Suprapubic skin (tissue), 4 donors: ENCODE measurements around the gene DNMBP. TPM values are rescaled to one million over a fixed set of nuclear protein-coding genes. Genes with fewer than 3 reads are reported as not detected.

ENCODE experiments used
- DNase-seq, 2 donors: peaks; one replicate each; pipeline ENCODE4 v3.0.0-alpha.2; 2019; ENCODE audit warnings: low spot score in 2 of 2
- H3K27ac ChIP-seq: fragments of 200-600 bp; sonication (generic); one replicate; pipeline ENCODE4 v1.5.1; 2019
- H3K27me3 ChIP-seq: fragments of 200-600 bp; sonication (generic); one replicate; pipeline ENCODE4 v1.5.1; 2019
- H3K36me3 ChIP-seq: fragments of 200-600 bp; sonication (generic); one replicate; pipeline ENCODE4 v1.5.1; 2019
- H3K4me1 ChIP-seq: fragments of 200-600 bp; sonication (generic); one replicate; pipeline ENCODE4 v1.5.1; 2019
- H3K4me3 ChIP-seq: fragments of 200-600 bp; sonication (generic); one replicate; pipeline ENCODE4 v1.5.1; 2019; ENCODE audit warnings: mild to moderate bottlenecking
- H3K9me3 ChIP-seq: fragments of 200-600 bp; sonication (generic); one replicate; pipeline ENCODE4 v1.5.1; 2019
- EP300 ChIP-seq: sonication (generic); formaldehyde crosslinking; IDR thresholded peaks from one replicate; pipeline ENCODE4 v1.6.1; 2017; ENCODE audit warnings: antibody characterized with exemption
- POLR2A ChIP-seq, 2 donors: fragments of 450-650 bp; IDR thresholded peaks; one replicate each; pipeline ENCODE4 v1.6.1; 2017; ENCODE audit warnings: antibody characterized with exemption in 2 of 2, mild to moderate bottlenecking in 2 of 2, moderate library complexity in 2 of 2
- POLR2AphosphoS5 ChIP-seq, 3 donors: sonication (generic); formaldehyde crosslinking; IDR thresholded peaks; one replicate each; pipeline ENCODE4 v1.6.1; 2017; ENCODE audit warnings: antibody characterized with exemption in 3 of 3
- WGBS: methylation state at CpG from one replicate; pipeline ENCODE4 v1.1.5; 2018; 5-methylcytosine and 5-hydroxymethylcytosine counted together
- total RNA-seq, 4 donors: library from RNA; depleted of rRNA; stranded (reverse); fragments of >200 nt; gene quantifications; one replicate each; pipeline ENCODE4 v1.1.0, GENCODE V29; 2016
- TF ChIP-seq, protein P1 (sequence below), 2 donors: fragments of 200-600 bp in 1 of 2; fragments of 450-650 bp in 1 of 2; sonication (generic) in 1 of 2; IDR thresholded peaks; one replicate each; pipeline ENCODE4 v1.5.1; 2016 to 2019; ENCODE audit warnings: antibody characterized with exemption in 2 of 2, mild to moderate bottlenecking in 1 of 2, moderate library complexity in 1 of 2

The DNMBP gene
- total RNA-seq, 4 donors from 2014 or later, result 43.4 to 89.6 (median 52.3) TPM

DNA sequence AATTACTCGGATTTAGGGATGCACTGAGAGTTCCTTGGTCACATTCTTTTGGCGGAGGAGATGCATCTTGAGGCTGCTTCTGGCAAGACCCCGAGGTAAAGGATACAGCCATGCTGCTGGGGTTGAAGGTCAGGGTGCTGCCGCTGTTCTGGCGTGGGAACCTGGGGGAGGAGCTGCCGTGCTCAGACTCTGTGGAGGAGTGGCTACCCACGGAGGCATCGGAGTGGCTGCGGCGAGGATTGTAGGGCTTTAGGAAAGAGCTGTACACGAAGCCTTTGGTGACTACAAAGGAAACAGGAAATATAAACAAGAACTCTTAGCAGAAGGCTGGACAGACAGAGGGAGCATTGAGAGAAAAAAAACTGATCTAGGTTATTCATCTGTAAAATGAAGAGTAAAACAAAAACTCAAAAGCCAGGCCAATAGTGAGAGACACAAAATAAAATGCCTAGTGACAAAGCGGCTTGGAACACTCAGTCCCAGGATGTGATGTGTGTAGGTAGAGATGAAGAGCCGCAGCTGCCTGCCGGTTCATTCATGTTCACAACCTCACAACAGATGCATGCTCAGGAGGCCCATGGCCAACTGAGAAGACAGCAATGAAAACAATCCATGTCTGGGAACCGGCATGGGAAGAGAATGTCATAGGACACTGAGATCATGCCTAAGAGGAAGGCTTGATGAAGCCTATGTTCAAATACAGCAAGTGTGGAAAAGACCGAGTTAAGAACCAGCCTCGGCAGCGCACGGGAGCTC lies 129.5 kb downstream of the DNMBP start:
- no peak for TF ChIP-seq POLR2A (IDR thresholded peaks at IDR 0.05)
- TF ChIP-seq POLR2AphosphoS5 (IDR thresholded peaks at IDR 0.05), result no peak
- TF ChIP-seq, protein P1, sequence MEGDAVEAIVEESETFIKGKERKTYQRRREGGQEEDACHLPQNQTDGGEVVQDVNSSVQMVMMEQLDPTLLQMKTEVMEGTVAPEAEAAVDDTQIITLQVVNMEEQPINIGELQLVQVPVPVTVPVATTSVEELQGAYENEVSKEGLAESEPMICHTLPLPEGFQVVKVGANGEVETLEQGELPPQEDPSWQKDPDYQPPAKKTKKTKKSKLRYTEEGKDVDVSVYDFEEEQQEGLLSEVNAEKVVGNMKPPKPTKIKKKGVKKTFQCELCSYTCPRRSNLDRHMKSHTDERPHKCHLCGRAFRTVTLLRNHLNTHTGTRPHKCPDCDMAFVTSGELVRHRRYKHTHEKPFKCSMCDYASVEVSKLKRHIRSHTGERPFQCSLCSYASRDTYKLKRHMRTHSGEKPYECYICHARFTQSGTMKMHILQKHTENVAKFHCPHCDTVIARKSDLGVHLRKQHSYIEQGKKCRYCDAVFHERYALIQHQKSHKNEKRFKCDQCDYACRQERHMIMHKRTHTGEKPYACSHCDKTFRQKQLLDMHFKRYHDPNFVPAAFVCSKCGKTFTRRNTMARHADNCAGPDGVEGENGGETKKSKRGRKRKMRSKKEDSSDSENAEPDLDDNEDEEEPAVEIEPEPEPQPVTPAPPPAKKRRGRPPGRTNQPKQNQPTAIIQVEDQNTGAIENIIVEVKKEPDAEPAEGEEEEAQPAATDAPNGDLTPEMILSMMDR (IDR thresholded peaks at IDR 0.05), result no peak
- TF ChIP-seq EP300, result no peak
- Histone ChIP-seq H3K27ac (no peak overlapping the region), H3K9me3 (no peaks in the 10 kb centered on the region), H3K4me1 (no peaks in the 10 kb centered on the region), H3K4me3 (no peak overlapping the region), H3K36me3 (peaks cover 98% of the 10 kb centered on the region), H3K27me3 (no peaks in the 10 kb centered on the region)
- no peak for DNase-seq
- WGBS, result 85% methylated on average over 18 of the region's 19 CpGs

DNA sequence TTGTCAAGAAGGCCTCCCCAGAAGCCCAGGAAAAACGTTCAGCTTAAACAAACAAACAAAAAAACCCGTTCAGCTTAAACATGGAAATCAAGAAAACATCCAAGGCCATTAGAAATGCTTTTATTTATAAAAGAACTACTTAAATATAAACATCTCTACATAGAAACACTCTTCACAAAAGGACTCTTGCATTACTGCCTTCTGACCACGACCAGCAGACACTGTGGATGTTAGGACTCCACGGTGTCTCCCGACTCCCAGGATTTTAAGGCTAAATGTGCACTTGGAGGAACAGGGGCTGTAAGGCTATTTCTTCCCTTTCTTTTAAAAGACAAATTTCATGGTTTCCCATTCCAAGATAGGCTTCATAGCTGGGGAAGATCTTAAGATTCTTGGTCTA lies 134.3 kb downstream of the DNMBP start:
- no peak for DNase-seq
- Histone ChIP-seq H3K27me3 (no peaks in the 10 kb centered on the region), H3K9me3 (no peaks in the 10 kb centered on the region), H3K27ac (no peak overlapping the region), H3K4me3 (no peak overlapping the region), H3K4me1 (no peaks in the 10 kb centered on the region), H3K36me3 (peaks cover 53% of the 10 kb centered on the region)
- TF ChIP-seq POLR2AphosphoS5 (IDR thresholded peaks at IDR 0.05) (no peak), EP300 (no peak), POLR2A (IDR thresholded peaks at IDR 0.05) (no peak)
- TF ChIP-seq, protein P1 (IDR thresholded peaks at IDR 0.05), result no peak
- 84% methylated on average over 5 of the region's 5 CpGs for WGBS

DNA sequence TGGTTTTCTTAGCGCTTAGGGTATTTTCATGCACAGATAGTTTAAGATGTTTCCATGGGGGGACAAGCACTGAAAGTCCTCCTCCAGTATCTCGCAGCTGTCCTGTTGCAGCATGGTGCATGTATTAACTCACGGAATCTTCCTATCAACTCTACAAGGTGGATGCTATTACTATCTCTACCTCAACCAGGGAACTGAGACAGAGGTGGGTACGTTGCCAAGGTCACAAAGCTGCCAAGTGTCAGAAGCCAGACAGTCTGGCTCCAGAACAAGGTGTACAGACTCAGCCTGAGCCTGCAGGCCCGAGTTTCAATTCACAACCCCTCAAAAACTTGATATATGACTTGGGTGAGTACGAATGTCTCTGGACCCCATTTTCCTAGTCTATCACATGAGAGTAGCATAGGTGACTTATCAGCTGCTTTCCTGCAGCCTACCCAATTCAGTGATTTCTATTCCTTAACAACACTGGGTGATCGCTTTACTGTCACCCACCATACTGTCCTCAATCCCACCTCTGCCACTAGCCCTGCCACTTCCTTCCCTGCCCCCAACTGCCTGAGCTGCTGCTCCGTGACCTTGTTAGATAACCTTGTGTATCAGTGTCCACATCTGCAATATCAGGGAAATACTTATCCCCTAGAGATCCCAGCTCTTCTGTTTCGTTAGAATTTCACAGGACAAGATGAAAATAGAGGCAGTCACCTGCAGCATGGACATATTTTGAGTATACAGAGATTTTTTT lies 135.2 kb downstream of the DNMBP start:
- 72% methylated on average over 9 of the region's 9 CpGs for WGBS
- Histone ChIP-seq H3K36me3 (peaks cover 44% of the 10 kb centered on the region), H3K9me3 (no peaks in the 10 kb centered on the region), H3K4me1 (no peaks in the 10 kb centered on the region), H3K27ac (no peak overlapping the region), H3K27me3 (no peaks in the 10 kb centered on the region), H3K4me3 (no peak overlapping the region)
- DNase-seq, result no peak
- TF ChIP-seq, protein P1 (IDR thresholded peaks at IDR 0.05), result no peak
- TF ChIP-seq POLR2AphosphoS5 (IDR thresholded peaks at IDR 0.05) (no peak), POLR2A (IDR thresholded peaks at IDR 0.05) (no peak)

DNA sequence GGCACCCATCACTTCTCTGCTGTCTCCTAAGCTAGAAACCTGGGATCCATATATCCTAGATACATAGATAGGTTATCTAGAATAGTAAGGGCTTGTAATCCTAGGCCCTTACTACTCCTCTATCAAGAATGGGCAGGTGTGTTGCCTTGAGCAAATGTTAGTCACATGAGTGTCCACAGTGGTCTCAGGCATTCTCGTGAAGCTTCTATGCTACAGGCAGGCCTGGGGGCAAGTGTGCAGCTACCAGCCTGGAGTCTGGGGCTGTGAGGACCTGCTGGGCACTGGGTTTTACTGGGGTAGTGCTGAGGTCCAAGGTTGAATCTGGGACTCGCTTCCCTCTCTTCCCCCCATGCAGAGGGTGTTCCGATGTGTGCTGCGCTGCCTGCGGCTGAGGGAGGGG lies 135.9 kb downstream of the DNMBP start:
- 91% methylated on average over 5 of the region's 5 CpGs for WGBS
- TF ChIP-seq EP300 (no peak), POLR2AphosphoS5 (IDR thresholded peaks at IDR 0.05) (no peak), POLR2A (IDR thresholded peaks at IDR 0.05) (no peak)
- TF ChIP-seq, protein P1 (IDR thresholded peaks at IDR 0.05), result no peak
- H3K36me3 ChIP-seq, result peaks cover 37% of the 10 kb centered on the region

More for the DNA sequence above, 135.9 kb downstream of the DNMBP start:
- Histone ChIP-seq H3K27ac (no peak overlapping the region), H3K9me3 (no peaks in the 10 kb centered on the region), H3K27me3 (no peaks in the 10 kb centered on the region), H3K4me3 (no peak overlapping the region), H3K4me1 (no peaks in the 10 kb centered on the region)
- DNase-seq, result no peak
